HL-60 (cell line): ENCODE results near the gene KRTAP2-2.
"Not testable (repeated sequence)": the region's sequence is repeated elsewhere in the genome, so short reads cannot be mapped to it uniquely, and the experiment has no call there.

Source experiments
- DNase-seq, 2 experiments: peaks; one replicate each; pipeline ENCODE4 v3.0.0-alpha.2; 2010 to 2020; ENCODE audit warnings: low read depth in 1 of 2, low spot score in 1 of 2
- H3K27ac ChIP-seq: fragments of 250-450 bp; sonication (Bioruptor Pico); replicated peaks from 2 replicates; pipeline ENCODE4 v1.5.1; 2020; ENCODE audit warnings: mild to moderate bottlenecking, moderate library complexity
- H3K27me3 ChIP-seq: fragments of 250-450 bp; sonication (Bioruptor Pico); 2 replicates; pipeline ENCODE4 v1.5.1; 2021; ENCODE audit warnings: mild to moderate bottlenecking, moderate library complexity; ENCODE audit not compliant: insufficient read depth, poor library complexity, severe bottlenecking
- H3K4me3 ChIP-seq: replicated peaks from 2 replicates; pipeline ENCODE4 v1.5.1; 2011; ENCODE audit warnings: mild to moderate bottlenecking, control low read depth, low read length; ENCODE audit not compliant: insufficient read depth
- CTCF ChIP-seq: IDR thresholded peaks from one replicate; pipeline ENCODE4 v1.5.1; 2011; ENCODE audit warnings: low read length, control low read depth, inconsistent platforms; ENCODE audit not compliant: insufficient read depth
- GABPA ChIP-seq: IDR thresholded peaks from 2 replicates; pipeline ENCODE4 v1.6.1; 2012; ENCODE audit warnings: low read depth
- POLR2AphosphoS5 ChIP-seq: IDR thresholded peaks from 2 replicates; pipeline ENCODE4 v1.6.1; 2012; ENCODE audit warnings: low read depth
- REST ChIP-seq: IDR thresholded peaks from 2 replicates; pipeline ENCODE4 v1.6.1; 2012; ENCODE audit warnings: low read depth; ENCODE audit not compliant: insufficient replicate concordance
- SPI1 ChIP-seq: IDR thresholded peaks from 2 replicates; pipeline ENCODE4 v1.6.1; 2012; ENCODE audit warnings: low read depth, mild to moderate bottlenecking, borderline replicate concordance

Gene KRTAP2-2

GRCh38 chr17:41088760-41089352 lies 33.8 kb upstream of the KRTAP2-2 start:
- H3K4me3 ChIP-seq, H3K27ac ChIP-seq, H3K27me3 ChIP-seq: not testable (repeated sequence)
- TF ChIP-seq SPI1: peak; percentile 3; the same call in 1 of the 2 replicates
- peak in 1 of 2 experiments; percentile 13 for DNase-seq

- not testable (repeated sequence) for DNase-seq, H3K27me3 ChIP-seq, H3K4me3 ChIP-seq, H3K27ac ChIP-seq
Measured at GRCh38 chr17:41084100-41084856, 29.2 kb upstream of the KRTAP2-2 start, which contains the start of gene KRTAP4-7. KRTAP4-7 (plus strand) TSS chr17:41084150; CDS start chr17:41084207, 57 bp downstream.

- H3K27me3 ChIP-seq, DNase-seq, H3K4me3 ChIP-seq, H3K27ac ChIP-seq: not testable (repeated sequence)
Measured at GRCh38 chr17:41083427-41083826, 28.4 kb upstream of the KRTAP2-2 start.

GRCh38 chr17:41082626-41083025 lies 27.6 kb upstream of the KRTAP2-2 start:
- no peak for DNase-seq
- no peak for TF ChIP-seq POLR2AphosphoS5
- TF ChIP-seq SPI1: no peak
- TF ChIP-seq GABPA: no peak
- no peak for TF ChIP-seq REST
- TF ChIP-seq CTCF: no peak
- Histone ChIP-seq H3K4me3 (no peak overlapping the region), H3K27me3 (no peaks in the 10 kb centered on the region), H3K27ac (no peak overlapping the region)

GRCh38 chr17:41076788-41077187 lies 21.8 kb upstream of the KRTAP2-2 start:
- H3K27me3 ChIP-seq: no peaks in the 10 kb centered on the region
- H3K27ac ChIP-seq: no peak overlapping the region
- no peak for DNase-seq
- H3K4me3 ChIP-seq: no peak overlapping the region
- TF ChIP-seq SPI1: no peak
- TF ChIP-seq REST: no peak
- TF ChIP-seq GABPA: no peak
- TF ChIP-seq POLR2AphosphoS5: no peak
- no peak for TF ChIP-seq CTCF
